HG03039 (cell line): ENCODE measurements around the gene LRRC75B.
"Not testable (repeated sequence)": the region's sequence is repeated elsewhere in the genome, so short reads cannot be mapped to it uniquely, and the experiment has no call there.

Experiments used
- ATAC-seq: cut with Tn5 transposase; IDR thresholded peaks from one replicate; pipeline ENCODE4 v1.9.1; 2021; ENCODE audit warnings: mild to moderate bottlenecking, moderate library complexity; ENCODE audit not compliant: unreplicated experiment

Gene LRRC75B

GRCh38 chr22:24602847-24603769, 10.2 kb upstream of the LRRC75B start, which contains the start of gene GGT1:
TSS of gene GGT1 (plus strand) at chr22:24603193. CDS start at chr22:24611082, 7,889 bp downstream.
- ATAC-seq = not testable (repeated sequence)

- not testable (repeated sequence) for ATAC-seq
These were observed 9.4 kb upstream of the LRRC75B start for GRCh38 chr22:24602105-24602749.

DNA sequence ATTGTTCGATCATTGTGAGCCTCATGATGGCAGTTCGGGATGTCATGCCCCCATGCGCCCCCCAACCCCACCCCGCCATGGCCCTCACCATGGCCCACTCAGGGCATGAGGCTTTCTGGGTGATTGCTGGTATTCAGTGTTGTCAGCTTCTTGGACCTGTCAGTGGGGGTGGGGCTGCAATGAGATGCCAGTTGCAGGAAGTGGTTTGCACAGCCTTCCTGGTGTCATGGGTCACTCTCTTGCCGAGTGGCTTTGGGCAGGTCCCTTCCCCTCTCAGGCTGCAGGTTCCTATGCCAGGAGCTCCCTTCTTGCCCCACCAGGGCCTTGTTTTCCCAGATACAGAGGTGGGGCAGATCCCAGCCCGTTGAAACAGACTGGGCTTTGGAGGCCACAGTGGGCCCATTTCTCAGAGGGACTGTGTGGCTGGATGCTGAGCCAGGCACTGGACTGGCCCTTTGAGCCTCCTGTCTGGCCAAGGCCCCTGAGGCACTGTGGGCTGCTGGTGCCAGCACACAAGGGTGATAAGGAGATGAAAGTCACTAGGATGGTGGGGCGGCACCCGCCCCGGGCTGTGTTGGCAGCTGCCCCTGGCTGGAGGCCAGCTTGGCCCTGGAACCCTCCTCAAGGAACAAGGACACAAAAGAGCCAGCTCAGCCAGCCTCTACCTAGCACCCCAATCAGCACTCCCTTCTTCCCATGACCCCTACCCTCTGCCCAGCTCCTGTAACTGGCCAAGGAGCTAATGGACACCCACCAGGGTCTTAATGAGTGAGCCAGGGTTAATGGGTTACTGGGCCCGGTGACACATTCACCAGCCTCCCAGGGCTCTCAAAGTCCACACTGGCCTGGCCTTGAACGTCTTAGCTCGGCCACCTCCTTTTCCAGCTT, 8.6 kb upstream of the LRRC75B start:
- no peak for ATAC-seq

GRCh38 chr22:24599958-24600715, 7.3 kb upstream of the LRRC75B start:
- not testable (repeated sequence) for ATAC-seq

DNA sequence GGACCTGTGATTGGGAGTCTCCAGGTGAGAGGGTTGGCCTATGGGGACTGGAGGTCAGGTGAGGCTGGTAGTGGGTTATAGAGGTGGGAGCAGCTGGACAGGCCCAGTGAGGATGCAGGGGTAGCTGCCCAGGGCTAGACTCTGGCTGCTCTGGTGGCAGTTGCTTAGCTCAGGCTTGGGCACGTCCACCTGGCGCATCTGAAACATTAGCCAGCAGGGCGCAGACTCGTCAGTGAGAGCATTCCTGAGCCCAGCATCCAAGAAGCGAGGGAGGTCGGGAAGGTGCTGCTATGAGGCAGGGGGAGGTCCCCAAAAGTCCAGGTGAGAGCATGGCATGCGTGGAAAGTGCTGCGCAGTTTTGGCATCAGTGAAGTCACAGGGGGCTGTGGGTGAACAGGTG, 6.6 kb upstream of the LRRC75B start:
- ATAC-seq = no peak

DNA sequence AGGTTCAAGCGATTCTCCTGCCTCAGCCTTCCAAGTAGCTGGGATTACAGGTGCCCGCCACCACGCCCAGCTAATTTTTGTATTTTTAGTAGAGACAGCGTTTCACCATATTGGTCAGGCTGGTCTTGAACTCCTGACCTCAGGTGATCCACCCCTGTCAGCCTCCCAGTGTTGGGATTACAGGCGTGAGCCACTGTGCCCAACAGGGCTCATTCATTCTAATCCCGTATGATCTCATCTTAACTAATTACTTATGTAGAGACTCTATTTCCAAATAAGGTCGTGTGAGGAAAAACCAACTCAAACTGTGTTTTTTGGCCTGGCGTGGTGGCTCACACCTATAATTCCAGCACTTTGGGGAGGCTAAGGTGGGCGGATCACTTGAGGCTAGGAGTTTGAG, 4.2 kb upstream of the LRRC75B start:
- not testable (repeated sequence) for ATAC-seq

- ATAC-seq = no peak
These were observed 3.0 kb upstream of the LRRC75B start for GRCh38 chr22:24595863-24596262.

DNA sequence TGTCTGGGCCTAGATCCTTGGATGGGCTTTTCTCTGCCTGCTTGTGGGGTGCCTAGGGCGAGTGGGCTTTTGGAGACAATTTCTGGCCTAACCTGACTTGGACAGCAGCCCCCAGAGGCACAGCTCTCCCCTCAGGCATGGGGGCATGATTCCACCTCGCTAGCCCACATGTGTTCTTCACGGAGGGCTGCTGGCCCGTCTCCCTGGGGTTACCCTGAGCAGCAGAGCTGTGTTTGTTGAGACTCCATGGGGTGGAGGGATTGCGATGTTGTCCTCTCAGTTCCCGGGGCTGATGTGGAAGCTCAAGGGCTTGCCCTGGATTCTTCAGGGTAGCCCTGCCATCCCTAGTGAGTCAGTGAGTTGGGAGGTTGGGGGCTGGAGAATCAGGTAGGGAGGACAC, 2.4 kb upstream of the LRRC75B start:
- ATAC-seq = no peak

GRCh38 chr22:24594569-24595120, 1.8 kb upstream of the LRRC75B start:
- ATAC-seq = no peak

GRCh38 chr22:24593836-24594568, 1.1 kb upstream of the LRRC75B start:
- ATAC-seq = no peak

GRCh38 chr22:24593559-24593835, 624 bp upstream of the LRRC75B start:
- not testable (repeated sequence) for ATAC-seq

- ATAC-seq = no peak
These were observed 619 bp downstream of the LRRC75B start for GRCh38 chr22:24592058-24592850.

DNA sequence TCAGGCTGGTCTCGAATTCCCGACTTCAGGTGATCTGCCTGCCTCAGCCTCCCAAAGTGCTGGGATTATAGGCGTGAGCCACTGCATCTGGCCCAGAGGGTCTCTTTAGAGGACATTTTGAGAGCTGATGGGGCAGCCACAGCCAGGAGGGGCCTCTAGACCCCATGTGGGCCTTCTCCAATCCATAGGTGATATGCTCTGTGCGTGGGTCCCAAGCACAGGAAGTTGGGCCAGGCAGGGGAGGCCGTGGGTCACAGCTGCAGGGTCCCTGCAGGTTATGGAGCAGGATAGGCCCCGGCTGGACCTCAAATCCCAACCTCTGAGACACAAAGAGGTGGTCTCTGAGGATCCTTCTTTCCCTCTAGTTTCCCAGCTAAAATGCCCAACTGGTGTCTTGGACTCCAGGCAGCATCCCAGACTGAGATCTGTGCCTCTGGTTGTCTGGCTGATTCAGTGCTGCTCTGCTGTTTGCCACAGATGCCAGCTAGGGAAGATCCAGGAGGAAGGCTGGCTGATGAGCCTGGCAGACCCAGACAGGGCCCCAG, 1.5 kb downstream of the LRRC75B start:
- ATAC-seq = no peak

GRCh38 chr22:24590596-24591173, 2.2 kb downstream of the LRRC75B start:
- no peak for ATAC-seq

- ATAC-seq = no peak
These were observed 3.3 kb downstream of the LRRC75B start for GRCh38 chr22:24589518-24590030.

- ATAC-seq = no peak
These were observed 4.0 kb downstream of the LRRC75B start for GRCh38 chr22:24588757-24589481.

DNA sequence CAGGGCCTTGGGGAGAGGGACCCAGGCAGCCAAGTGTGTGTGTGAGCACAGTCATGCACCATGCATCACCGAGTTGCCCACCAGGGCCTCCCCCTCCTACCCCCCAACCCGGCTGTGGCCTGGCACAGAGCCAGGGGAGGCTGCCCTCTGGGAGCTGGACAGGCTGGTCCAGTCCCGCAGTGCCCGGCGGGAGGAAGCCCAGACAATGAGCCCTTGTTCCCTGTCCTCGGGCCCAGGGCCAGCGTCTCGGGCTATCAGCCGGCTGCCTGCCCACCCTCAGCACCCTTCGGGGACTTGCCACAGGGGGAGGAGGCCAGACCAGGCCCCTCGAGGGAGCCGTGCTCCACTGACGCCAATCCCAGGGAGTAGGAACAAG, 4.5 kb downstream of the LRRC75B start:
- no peak for ATAC-seq
